HG03457 (cell line): ENCODE measurements around the gene AGO3.
"Not testable (repeated sequence)": the region's sequence is repeated elsewhere in the genome, so short reads cannot be mapped to it uniquely, and the experiment has no call there.

ENCODE experiments used
- ATAC-seq: cut with Tn5 transposase; IDR thresholded peaks from one replicate; pipeline ENCODE4 v1.9.1; 2021; ENCODE audit warnings: moderate number of reproducible peaks; ENCODE audit not compliant: unreplicated experiment

AGO3 gene

DNA sequence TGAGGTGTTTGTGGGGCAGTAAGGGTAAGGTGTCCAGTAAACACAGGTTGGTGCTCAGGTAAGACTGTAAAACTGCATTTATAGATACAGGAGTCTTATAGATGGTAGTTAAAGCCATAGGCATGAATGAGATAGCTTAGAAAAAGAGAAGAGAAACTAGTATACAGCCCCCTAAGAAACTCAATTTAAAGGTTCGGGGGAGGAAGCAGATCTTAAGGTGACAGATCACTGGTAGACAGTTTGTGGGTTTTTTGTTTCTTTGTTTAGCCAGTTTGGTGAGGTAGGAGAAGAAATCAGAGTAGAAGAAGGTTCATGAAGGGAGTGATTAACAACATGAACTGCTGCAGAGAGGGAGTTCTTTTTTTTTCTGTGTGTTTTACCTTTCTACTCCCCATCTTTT, 6.1 kb upstream of the AGO3 start:
- no peak for ATAC-seq

DNA sequence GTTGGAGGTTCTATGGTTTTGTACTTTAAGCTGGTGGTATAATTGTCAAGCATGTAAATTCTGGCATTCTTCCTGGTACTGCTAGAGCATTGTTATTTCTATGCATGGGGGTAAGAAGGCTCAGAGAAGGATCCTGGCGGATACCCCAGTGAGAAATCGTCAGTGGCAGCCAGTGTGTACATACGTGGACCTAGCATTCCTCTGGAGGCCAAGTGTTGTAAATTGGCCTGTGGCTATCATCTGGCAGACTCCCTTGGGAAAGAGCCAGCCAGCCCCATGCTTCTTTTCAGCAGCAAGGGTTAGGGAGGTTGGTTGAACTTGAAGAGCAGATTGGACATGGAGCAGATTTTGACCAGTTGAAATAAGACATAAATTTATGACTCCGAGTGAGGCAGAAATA, 5.2 kb upstream of the AGO3 start:
- no peak for ATAC-seq

DNA sequence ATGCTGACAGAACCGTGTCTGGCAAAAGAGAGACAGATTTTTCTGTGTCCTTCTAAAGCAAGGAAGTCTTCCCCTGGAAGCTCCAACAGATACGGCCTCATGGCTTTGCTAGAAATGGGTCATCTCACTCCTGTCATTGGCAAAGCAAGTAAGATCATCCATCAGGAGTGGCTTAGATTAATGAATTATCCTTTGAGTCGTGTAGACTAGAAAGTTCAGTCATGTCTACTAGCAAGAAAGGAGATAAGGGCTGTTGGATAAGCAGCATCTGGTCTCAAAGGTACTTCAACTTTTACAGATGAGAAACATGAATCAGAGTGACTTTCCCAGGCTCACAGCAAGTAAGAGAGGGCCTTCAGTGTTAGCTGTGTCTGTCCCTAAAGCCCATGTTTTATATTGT, 3.4 kb upstream of the AGO3 start:
- ATAC-seq = no peak

DNA sequence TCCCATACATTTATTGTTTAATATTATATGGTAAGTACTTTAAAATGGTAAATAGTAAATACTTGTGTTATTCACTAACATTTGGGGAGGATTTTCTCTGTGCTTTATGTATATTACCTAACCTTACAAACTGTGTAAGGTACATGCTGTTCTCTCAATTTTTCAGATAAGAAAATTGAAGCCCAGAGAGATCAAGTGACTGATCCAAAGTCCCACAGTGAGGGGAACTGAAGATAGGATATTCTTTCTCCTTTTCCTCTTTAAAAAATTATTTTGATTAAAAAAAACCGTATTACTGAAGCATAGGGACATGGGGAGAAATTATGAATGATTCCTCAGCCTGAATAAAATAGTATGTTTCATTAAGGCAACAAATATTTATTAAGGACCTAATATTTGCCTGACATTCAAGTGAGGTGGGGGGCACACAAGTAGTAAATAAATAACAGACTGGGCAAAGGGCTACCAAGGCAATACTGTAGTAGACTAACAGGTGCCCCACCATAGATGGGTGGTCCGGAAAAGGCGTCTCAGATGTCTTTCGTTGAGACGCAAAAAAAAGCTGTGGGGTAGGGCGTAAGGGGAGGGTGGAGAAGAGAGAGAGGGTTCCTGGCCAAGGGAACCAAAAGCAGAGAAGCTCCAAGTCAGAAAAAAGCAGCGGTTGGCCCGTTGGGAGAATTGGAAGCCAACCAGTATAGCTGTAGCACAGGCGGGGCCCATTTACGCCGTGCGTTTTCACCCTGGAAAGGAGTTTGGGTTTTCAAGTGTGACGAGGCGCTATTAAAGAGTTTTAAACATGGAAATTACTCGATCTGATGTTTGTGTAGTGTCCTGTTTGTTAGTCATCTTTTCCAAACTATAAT, 944 bp upstream of the AGO3 start:
- ATAC-seq = no peak

DNA sequence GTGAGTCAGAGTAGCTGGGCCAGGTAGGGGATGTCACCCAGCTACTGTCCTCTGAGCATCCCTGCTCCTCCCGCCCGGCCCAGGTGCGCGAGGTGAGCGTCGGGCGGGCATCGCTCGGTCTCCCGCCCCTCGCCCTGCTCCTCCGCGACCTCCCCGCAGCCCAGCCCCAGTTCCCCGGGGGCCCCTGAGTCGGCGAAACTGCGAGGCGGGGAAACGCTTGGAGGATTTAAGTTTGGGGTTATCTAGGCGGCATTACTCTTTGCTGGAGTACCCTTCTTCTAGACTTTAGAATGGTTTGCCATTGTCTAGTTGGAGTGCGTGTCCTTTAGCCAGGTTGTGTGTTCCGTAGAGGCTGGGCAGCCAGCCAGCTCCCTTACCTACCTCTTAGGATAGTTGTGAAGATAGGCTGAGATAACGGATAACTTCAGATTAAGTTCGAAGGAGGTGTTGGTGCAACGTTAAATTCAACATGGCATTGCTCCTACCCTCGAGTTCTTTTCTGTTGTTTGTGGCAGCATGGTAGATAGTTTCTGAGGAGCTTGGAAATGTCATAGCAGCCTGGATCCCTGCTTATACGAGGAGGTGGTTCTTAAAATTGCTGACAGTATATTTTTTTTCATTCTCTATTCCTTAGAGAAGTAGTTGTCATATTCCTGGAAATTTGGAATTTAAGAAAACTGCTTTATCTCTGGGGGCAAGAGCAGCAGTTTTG, 697 bp downstream of the AGO3 start:
- ATAC-seq = no peak

DNA sequence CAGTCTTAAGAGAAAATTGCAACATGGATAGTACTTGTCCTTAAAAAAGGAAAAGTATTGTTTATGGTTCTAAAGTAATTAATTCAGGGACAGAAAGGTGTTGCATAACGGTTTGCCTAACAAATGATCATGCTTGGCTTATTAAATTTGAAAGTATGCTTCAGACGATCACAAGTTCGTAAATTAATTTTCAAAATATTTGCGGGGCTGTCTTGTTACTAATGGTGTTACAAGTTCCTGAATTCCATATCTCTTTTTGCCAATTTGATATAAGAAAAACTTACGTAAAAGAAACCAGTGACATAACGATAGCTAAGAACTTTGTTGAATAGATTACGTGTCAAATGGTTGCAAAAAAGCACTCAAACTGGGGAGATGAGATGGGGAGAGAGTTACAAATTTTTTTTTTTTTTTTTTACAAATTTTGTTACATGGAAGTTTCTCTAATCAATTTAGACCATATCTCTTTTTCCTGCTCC, 1.3 kb downstream of the AGO3 start:
- ATAC-seq = no peak

DNA sequence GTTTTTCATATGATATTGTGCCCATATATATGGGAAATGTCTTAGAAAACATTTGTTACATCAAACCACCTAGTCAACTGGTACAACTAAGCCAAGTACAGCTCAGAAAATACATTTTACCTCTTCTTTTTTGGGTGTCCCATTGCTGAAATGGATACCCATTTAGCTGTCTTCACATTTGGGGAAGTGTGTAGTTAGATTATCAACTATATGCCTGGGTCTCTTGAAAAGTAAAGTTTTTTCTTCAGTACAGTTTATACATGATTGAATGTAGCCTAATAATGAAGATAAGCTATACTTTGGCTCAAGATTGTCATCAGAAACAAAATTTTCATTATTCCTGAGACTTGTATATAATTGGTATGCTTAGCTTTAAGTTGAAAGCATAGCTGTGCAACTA, 2.0 kb downstream of the AGO3 start:
- no peak for ATAC-seq

DNA sequence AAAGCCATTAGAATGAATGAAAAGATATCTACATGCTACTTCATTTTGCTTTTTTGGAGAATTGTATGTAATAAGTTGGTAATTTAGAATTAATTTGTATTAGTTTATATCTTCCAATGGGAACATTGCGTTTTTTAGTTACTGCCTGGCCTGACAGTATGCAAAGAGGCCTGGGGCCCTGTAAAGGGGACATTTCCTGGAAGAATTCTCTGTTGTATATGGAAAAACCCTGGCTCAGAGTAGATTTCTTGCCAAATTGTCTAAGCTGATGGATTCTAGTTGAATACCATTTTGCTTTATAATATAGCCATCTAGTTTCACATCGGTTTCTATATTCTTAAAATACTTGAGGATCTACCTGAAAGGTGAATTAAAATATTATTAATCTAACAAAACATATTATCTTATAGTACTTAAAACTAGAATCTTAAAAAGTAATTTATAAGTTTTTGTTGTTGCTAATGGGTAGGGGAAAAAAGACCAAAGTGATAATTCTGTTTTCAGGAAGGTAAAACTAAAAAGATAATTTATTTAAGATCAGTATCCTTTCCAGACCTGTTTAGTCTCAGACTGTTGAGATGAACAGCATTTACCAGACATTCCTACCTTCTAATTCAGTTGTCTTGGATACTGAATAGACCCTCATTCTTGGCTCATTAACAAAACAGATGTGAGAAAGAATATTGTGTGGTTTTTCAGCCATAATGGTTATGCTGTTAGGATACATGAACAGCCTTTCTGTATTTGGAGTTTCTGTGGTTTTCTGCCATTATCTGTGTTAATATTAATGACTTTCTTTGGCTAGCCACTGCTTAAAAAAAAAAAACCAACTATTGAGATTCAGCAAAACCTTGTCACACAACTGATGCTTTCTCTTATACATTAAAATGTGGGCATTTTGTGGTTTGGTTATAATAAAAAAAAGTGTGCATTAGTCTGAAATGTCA, 4.8 kb downstream of the AGO3 start:
- ATAC-seq = no peak

DNA sequence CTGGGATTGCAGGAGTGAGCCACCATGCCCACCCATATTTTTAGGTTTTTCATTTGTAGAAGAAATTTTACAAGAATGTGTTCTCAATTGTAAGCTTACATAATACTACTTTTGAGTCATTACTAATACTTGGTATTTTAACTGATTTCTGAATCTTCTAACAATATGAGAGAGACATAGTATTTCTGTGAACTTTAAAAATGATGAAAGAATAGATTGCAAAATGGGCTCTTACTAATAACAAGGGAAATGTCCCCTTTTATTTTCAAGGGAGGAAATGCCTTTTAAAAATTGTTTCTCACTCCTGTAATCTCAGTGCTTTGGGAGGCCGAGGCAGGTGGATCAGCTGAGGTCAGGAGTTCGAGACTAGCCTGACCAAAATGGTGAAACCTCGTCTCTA, 5.9 kb downstream of the AGO3 start:
- ATAC-seq = no peak

DNA sequence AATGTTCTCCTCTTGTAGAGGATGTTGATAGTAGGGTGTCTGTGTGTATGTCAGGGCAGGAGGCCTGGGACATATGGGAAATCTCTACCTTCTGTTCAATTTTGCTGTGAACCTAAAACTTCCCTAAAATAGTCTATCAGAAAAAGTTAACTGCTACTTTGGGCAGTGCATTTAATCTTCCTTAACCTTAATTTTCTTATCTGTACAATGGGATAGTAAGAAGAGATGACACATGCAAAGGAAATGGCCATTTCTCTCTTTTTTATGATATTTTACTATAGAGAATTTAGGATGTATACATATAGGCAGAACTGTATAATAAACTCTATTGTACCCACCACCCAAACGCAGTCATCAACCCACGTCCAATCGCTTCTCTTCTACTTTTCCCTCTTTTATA, 8.6 kb downstream of the AGO3 start:
- no peak for ATAC-seq

DNA sequence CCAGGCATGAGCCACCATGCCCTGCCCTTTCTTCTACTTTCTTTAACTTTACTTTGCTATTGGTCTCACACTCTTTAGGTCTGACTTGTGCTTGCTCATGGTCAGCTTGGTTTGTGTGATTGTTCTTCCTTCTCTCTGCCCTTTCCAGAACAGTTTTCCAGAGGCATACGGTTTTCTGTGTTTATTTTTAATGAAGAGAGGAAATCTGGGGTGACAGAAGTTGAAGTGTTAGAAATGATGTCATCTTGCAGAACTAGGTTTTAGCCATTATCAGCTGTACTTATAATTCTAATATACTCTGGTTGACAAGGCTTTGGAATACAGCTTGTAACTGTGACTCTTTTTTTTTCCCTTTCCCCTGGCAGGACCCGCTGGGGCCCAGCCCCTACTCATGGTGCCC, 14.4 kb downstream of the AGO3 start:
- no peak for ATAC-seq

DNA sequence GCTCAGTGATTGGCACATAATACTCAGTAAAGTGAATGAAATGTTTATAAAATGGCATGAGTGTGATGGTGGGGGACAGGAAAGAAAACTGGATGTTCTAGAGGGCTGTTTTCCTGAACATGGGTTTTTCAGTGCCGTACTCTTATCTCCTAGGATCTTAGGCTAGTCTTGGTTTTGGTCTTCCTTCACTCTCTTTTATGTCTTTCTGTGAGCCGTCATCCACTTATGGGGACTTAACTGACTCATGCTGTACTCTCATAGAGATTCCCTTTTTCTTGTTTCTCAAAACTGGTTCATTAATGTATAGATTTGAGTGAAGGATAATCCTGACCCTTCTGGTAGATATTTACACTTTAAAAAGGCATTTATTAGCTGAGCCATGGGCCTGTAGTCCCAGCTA, 16.6 kb downstream of the AGO3 start:
- no peak for ATAC-seq

DNA sequence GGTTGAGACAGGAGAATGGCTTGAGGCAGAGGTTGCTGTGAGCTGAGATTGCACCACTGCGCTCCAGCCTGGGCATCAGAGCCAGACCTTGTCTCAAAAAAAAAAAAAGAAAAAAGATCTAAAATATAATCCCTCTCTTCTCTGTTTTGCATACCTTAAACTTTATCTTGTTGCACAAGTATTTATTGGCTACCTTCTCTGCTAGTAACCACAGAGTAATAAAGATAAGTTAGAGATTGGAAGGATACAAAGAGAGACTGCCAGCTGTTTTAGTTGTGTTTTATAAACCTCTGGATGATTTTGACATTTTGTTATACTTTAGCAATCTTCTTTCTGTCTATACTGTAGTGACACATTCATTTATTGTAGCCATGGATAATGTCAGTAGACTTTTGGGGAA, 27.7 kb downstream of the AGO3 start:
- ATAC-seq = no peak

DNA sequence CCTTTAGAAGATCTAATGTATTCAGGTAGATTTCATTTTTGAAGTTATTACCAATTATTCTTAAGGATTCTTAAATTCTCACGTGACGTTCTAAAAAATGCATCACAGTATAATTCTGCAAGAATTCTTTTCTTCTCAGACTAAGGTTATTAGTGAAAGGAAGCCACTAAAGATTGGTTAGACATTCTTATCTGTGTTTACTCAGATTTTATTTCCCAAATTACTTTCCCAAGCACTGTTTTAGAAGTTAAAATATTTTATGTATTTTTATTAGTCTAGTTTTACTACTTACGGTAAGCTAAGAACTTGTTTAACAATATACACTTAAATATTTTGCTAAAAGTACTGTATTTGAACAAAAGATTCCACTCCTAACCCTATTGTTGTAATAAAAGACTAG, 28.4 kb downstream of the AGO3 start:
- ATAC-seq = no peak

DNA sequence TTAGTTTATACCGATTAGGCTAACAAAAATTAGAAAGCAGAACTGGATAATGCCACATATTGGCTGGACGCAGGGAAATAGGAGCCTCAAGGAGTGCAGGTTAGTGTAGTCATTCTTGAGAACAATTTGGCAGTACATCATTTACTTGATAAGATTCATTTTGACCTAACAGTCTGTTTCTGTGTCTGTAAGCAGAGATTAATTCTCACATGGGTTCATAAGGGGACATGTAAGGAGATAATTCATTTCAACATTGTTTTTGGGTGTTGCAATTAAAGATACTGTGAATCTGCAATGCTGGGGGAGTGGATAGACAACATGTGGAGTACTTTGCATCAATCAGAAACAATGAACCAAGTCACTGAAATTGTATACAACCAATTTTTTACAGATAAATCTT, 32.0 kb downstream of the AGO3 start:
- no peak for ATAC-seq

DNA sequence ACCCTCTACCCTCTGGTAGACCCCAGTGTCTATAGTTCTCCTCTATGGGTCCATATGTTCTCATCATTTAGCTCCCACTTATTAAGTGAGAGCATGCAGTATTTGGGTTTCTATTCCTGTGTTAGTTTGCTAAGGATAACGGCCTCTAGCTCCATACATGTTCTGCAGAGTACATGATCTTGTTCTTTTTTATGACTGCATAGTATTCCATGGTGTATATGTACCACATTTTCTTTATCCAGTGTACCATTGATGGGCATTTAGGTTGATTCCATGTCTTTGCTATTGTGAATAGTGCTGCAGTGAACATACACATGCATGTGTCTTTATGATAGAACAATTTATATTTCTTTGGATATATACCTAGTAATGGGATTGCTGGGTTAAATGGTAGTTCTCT, 33.4 kb downstream of the AGO3 start:
- ATAC-seq = not testable (repeated sequence)

DNA sequence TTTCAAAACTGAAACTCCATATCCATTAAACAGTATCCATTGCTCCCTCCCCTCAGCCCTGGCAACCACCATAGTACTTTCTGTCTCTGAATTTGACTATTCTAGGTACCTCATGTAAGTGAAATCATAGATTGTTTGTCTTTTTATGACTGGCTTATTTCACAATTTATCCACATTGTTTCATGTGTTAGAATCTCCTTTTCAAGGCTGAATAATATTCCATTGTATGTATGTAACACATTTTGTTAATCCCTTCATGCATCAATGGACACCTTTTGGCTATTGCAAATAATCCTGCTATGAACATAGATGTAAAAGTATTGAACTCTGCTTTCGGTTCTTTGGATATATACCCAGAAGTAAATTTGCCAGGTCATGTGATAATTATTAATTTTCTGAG, 37.5 kb downstream of the AGO3 start:
- ATAC-seq = no peak

DNA sequence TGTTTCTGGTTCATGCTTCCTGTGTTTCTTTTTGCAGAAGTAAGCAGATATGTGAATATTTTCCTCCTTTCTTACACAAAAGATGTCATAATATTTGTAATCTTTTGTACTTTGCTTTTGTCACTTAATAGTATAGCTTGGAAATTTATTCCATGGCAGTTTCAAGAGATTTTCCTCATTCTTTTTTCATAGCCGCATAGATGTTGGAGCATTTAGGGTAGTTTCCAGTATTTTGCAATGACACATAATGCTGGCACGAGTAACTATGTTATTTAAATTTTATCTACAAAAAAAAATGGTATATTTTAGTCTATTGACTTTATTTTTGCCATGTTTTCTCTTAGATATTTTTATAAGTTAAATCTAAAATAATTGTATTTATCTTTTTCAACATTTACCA, 40.7 kb downstream of the AGO3 start:
- no peak for ATAC-seq

DNA sequence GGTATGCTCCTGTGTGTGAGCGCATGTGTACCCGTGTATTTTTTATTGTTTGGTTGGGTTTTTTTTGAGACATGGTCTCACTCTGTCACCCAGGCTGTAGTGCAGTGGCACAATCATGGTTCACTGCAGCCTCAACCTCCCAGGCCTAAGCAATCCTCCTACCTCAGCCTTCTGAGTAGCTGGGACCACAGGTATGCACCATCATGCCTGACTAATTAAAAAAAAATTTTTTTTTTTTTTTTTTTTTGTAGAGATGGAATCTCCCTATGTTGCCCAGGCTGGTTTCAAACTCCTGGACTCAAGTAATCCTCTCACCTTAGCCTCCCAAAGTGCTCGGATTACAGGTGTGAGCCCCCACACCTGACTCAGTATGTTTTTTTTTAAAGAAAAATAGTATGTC, 41.7 kb downstream of the AGO3 start:
- ATAC-seq = not testable (repeated sequence)

DNA sequence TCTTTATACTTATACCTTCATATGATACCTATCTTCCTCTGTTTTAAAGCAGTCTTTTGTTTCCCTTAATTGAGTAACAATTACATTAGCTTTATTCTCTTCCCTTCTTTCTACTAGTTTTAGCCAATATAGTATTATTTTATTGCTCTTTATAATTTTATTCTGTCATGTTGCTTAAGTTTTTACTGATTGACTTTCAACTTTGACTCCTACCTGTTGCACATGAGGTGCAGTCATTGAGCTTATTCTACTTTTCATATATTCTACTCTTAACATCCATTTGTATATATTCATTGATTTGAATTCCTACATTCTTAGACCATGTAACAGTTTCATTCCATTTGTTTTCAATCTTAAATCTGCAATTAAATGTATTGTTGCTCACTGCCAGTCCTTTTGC, 49.2 kb downstream of the AGO3 start:
- no peak for ATAC-seq

DNA sequence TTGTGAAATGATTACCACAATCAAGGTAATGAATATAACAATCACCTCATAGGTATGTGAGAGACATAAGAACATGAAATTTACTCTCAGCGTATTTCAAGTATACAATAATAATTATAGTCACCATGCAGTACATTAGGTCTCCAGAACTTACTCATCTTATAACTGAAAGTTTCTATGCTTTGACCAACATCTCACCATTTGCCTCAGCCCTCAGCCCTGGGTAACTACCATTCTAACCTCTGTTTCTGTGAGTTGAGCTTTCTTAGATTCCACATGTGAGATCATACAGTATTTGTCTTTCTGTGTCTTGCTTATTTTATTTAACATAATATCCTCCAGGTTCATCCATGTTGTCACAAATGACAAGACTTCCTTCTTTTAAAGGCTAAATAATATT, 57.3 kb downstream of the AGO3 start:
- ATAC-seq = no peak
